GM19025 (cell line): ENCODE measurements around the gene MAD1L1.
"Not testable (repeated sequence)": the region's sequence is repeated elsewhere in the genome, so short reads cannot be mapped to it uniquely, and the experiment has no call there.

ENCODE experiments used
- ATAC-seq: cut with Tn5 transposase; IDR thresholded peaks from one replicate; pipeline ENCODE4 v1.9.1; 2021; ENCODE audit warnings: mild to moderate bottlenecking, low read depth, moderate library complexity; ENCODE audit not compliant: unreplicated experiment

The MAD1L1 gene

GRCh38 chr7:2232766-2233520 is at the start of gene MAD1L1:
TSS of gene MAD1L1 (minus strand) at chr7:2232945. CDS start at chr7:2230133, 2,812 bp downstream.
- peak; percentile 68 for ATAC-seq

- ATAC-seq = no peak
These were observed 49.5 kb upstream of the MAD1L1 start for GRCh38 chr7:2282185-2282751.

DNA sequence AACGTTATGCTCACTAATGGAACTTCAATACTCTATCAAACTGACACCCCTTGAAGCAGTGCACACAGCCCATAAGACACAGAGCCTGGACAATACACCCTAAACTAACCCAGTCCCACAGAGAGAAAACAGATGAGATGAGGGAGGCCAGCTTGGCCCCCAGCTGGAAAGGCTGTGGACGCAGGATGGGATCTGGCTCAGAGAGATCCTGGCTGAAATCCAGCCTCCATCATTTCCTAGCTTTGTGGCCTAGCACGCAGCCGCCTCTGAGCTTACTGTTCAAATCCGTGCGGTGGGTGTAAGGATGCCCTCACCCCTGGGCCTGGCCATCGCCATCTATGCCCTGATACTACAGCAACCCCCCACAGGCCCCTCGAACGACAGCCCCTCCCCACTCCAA is 48.8 kb upstream of the MAD1L1 start:
- ATAC-seq = no peak

GRCh38 chr7:2280424-2280823 is 47.7 kb upstream of the MAD1L1 start:
- no peak for ATAC-seq

- no peak for ATAC-seq
These were observed 47.2 kb upstream of the MAD1L1 start for GRCh38 chr7:2279896-2280295.

GRCh38 chr7:2278026-2278425 is 45.3 kb upstream of the MAD1L1 start:
- no peak for ATAC-seq

DNA sequence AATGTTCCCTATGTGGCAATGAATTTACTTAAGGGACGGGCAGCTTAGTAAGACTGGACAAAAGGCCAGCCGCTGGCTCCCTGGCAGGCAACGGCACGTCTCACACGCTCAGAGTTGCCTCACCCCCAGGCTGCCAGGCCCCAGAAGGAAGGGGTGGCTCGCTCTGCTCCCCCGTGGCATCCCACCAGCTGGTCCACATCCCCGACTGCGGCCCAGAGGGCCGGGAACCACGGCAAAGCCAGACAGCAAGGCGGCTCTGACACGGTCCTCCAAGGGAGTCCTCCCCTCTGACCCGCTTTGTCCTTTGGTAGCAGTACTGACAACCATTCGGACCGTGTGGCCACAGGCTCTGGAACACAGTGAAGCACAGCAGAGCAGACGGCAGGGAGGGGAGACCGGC is 43.4 kb upstream of the MAD1L1 start:
- no peak for ATAC-seq

GRCh38 chr7:2275101-2275500 is 42.4 kb upstream of the MAD1L1 start:
- no peak for ATAC-seq

DNA sequence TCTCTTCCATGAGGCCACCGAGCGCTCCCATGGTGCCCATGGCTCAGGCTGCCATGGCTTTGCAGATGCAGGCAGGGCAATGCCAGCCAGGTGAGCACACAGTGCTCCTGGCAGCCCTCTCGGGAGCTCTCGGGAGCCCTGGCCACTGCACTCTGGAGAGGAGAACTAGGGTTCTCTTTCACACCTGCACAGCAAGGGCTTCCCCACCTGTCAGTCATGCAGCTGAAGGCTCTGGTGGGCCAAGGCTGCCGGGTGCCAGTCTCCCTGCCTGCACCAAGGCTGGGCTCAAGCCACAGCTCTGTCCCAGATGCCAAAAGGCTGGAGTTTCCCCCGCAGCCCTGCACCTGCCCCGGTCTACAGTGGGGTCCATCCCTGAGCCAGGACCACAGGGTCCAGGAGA is 41.9 kb upstream of the MAD1L1 start:
- ATAC-seq = no peak

DNA sequence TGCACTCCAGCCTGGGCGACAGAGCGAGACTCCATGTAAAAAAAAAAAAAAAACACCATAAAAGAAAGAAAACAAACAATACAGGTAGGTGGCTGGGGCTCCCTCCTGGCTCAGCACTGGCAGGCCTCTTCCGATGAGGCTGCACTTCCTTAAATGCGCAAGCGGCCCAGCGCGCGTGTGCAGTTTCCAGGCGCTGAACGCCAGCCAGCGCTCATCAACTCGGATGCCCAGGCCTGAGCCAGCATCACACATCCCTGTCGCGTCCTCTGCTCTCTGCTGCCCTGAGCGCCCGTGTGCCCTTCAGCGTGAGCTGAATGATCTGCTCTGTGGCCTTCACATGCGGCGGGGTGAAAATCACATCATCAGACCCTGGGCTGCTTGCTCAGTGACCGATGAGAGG is 41.1 kb upstream of the MAD1L1 start:
- ATAC-seq = no peak

DNA sequence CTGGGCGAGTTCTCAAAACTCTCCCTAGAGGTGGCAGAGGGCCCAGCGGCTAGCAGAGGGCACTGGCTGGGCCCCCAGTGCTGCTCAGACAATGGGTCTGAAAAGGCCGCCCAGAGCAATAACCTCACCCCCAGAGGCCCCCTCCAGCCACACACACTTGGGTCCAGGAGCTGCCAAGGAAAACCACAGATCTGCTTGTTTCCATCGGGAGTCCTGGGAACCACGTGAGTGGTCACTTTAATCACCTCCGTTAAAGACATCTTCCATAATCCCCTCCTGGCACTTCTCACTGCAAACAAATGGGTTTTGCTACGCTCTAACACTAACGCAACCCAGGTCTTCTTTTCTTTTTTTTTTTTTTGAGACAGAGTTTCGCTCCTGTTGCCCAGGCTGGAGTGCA is 39.3 kb upstream of the MAD1L1 start:
- ATAC-seq = no peak

DNA sequence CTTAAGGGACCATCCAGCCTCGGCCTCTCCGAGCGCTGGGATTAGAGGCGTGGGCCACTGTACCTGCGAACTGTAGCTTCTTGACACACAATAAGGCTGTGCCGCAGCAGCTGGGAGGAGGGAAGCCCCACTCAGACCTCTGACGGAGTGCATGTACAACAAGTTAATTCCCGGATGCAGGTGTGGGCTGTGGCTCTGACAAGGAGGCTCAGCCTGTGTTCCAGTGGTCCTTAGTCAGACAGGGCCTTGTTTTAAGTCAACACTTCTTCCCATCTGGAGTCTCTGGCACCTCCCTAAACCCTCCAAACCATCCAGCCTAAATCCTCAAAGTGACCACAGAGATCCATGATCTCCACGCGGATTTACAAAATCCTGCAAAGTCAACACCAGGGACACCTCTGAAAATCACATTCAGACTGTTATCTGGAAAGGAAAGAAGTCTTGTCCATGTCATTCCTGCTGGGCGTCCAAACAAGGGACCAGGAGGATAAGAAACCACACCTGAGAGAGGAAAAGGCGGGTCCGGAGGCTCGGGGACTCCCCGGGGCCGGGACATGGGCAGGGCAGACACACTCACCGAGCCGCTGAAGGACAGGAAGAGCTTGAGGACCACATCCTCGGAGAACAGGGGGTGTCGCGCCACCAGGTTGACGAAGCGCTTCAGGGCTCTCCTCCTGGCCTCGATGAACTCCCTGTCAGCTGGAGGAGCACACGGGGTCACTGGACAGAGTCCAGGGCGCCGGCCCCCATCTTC is 38.7 kb upstream of the MAD1L1 start:
- ATAC-seq = no peak

GRCh38 chr7:2270495-2270894 is 37.8 kb upstream of the MAD1L1 start:
- ATAC-seq = no peak

DNA sequence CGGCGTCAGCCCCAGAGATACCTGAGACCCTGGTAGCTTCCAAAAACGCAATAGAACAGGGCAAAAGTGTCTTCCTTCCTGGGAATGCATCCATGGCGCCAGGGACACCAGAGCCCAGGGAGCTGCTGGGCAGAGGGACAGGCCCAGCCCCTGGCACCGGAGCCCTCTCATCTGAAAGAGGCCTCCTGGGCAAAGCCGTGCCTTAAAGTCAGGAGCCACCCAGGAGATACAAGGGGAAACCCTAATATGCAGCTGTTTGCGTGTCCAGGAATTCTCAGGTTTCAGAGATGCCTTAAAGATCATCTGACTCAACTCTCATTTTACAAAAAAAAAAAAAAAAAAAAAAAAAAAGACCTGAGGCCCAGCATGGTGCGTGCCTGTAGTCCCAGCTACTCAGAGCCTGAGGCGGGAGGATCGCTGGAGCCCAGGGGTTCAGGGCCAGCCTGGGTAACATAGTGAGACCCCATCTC is 37.3 kb upstream of the MAD1L1 start:
- no peak for ATAC-seq

- ATAC-seq = not testable (repeated sequence)
These were observed 36.6 kb upstream of the MAD1L1 start for GRCh38 chr7:2269089-2269990.

GRCh38 chr7:2266911-2267310 is 34.2 kb upstream of the MAD1L1 start:
- ATAC-seq = no peak

- no peak for ATAC-seq
These were observed 31.4 kb upstream of the MAD1L1 start for GRCh38 chr7:2264158-2264557.

DNA sequence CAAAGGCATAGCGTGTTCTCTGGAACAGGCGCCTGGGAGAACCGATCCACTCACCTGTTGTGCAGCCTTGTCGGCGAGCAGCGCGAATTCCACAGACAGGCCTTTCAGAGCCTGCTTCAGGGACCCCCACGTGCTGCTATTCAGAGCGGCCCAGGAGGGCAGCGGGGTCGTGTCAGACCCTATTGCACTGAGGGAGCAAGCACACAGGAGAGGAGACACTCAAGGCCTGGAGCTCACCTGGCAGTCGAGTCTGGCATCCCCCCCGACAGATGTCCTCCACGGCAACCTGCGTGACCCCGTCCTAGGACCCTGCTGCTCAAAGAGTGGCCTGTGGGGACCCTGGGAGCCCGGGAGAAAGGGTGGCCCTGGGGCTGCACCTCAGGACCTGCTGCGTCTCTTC is 30.4 kb upstream of the MAD1L1 start:
- ATAC-seq = no peak

DNA sequence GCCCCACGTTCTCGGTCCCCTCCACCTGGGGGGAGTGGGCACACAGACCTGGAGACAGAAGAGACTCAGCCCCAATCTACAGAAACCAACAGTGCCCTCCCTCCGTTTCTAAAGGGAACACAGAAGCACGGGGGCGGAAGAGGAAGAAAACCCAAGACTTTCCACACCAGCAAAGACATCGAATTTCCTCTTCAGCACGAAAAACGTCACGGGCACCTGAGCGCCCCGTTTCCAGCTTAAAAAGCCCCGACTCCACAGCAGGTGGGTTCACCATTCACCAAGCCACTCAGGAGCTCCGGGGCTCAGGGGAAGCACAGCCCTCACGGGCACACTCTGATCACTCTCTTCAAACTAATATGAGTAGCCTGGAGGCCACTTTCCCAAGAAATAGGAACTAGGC is 28.9 kb upstream of the MAD1L1 start:
- no peak for ATAC-seq

DNA sequence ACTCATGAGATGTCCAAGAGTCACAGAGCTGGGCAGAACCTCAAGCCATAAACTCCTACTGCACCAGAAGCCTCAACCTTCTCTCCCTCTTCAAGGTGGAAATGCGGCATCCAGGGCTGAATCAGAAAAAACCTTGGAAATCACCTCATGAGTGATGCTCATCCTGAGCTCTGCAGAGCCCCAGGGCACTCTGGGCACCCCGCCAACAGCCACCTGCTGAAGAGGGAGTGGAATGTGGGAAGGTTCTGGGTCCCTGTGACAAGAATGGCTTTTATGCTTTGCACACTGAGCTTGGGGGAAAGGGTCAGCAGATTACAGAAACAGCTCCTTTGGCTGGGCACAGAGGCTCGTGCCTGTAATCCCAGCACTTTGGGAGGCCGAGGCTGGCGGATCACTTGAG is 28.1 kb upstream of the MAD1L1 start:
- no peak for ATAC-seq

GRCh38 chr7:2259480-2259879 is 26.7 kb upstream of the MAD1L1 start:
- ATAC-seq = peak; percentile 7
